GM12878 (cell line): Measurements from ENCODE around the gene LIPK. TPM values are rescaled to one million over a fixed set of nuclear protein-coding genes. Genes with fewer than 3 reads are reported as not detected.

Experiments
- ATAC-seq: fragments of 200-7000 bp; cut with Tn5 transposase; 3 replicates; pipeline ENCODE4 v1.9.1; 2020; ENCODE audit warnings: mild to moderate bottlenecking, moderate library complexity
- BruUV-seq: library from RNA; stranded (reverse); fragments of 400-500 nt; replicated peaks from 2 replicates; lab custom pipeline; 2021; lab: Mats Ljungman, UMichigan
- CTCF ChIA-PET: fragments of 300-600 bp; sonication (Branson Sonifier 250); formaldehyde crosslinking; extraction: SDS; loops from one replicate; lab custom pipeline; 2021; ENCODE audit warnings: inconsistent platforms; lab: Yijun Ruan, JAX
- POLR2A ChIA-PET: fragments of 350-600 bp; formaldehyde crosslinking; extraction: SDS; loops from one replicate; lab custom pipeline; 2021; ENCODE audit warnings: inconsistent platforms; lab: Charles Lee
- RAD21 ChIA-PET: fragments of 300-600 bp; sonication (Branson Sonifier 250); formaldehyde crosslinking; loops from one replicate; lab custom pipeline; 2023; ENCODE audit warnings: antibody characterized with exemption; ENCODE audit not compliant: unreplicated experiment; lab: Charles Lee
- SMC1A ChIA-PET: fragments of 300-600 bp; sonication (Branson Sonifier 250); formaldehyde crosslinking; loops from one replicate; lab custom pipeline; 2023; ENCODE audit not compliant: unreplicated experiment, uncharacterized antibody; lab: Charles Lee
- DNase-seq: peaks from one replicate; pipeline ENCODE4 v3.0.0-alpha.2; 2011; ENCODE audit warnings: low read depth, low spot score
- FAIRE-seq: peaks from 3 replicates; lab custom pipeline; 2011; peaks lifted over from hg19 to GRCh38; lab: Jason Lieb, UNC
- H2AFZ ChIP-seq: 2 replicates; pipeline ENCODE4 v1.6.0; 2011; ENCODE audit warnings: low read depth, low read length, control low read depth; ENCODE audit not compliant: control insufficient read depth
- H3K27ac ChIP-seq: 2 replicates; pipeline ENCODE4 v1.5.1; 2011; ENCODE audit warnings: control low read depth; ENCODE audit not compliant: control insufficient read depth, insufficient read depth
- H3K27me3 ChIP-seq, 2 experiments: replicated peaks in 1 of 2; 2 replicates each; pipeline versions ENCODE4 v1.6.0 to v1.6.1; 2011; ENCODE audit warnings: low read length in 1 of 2; ENCODE audit not compliant: control insufficient read depth in 2 of 2, insufficient read depth in 2 of 2
- H3K36me3 ChIP-seq, 2 experiments: 2 replicates each; pipeline ENCODE4 v1.5.1; 2011; ENCODE audit warnings: low read length in 1 of 2; ENCODE audit not compliant: control insufficient read depth in 2 of 2, insufficient read depth in 2 of 2
- H3K4me1 ChIP-seq: 2 replicates; pipeline ENCODE4 v1.6.1; 2011; ENCODE audit warnings: mild to moderate bottlenecking, low read length, moderate library complexity, mixed read lengths; ENCODE audit not compliant: control insufficient read depth, insufficient read depth
- H3K4me2 ChIP-seq: 2 replicates; pipeline ENCODE4 v1.6.0; 2011; ENCODE audit warnings: control low read depth; ENCODE audit not compliant: control insufficient read depth, insufficient read depth
- H3K4me3 ChIP-seq: fragments of 200-600 bp; sonication (generic); 2 replicates; pipeline ENCODE4 v1.5.1; 2016
- H3K79me2 ChIP-seq: 2 replicates; pipeline ENCODE4 v1.6.0; 2011; ENCODE audit warnings: low read length; ENCODE audit not compliant: control insufficient read depth, insufficient read depth
- H3K9ac ChIP-seq: 2 replicates; pipeline ENCODE4 v1.8.0; 2011; ENCODE audit warnings: low read length, control low read depth, mixed read lengths; ENCODE audit not compliant: control insufficient read depth, insufficient read depth
- H3K9me3 ChIP-seq: replicated peaks from 3 replicates; pipeline ENCODE4 v1.5.1; 2011; ENCODE audit warnings: mild to moderate bottlenecking, low read length; ENCODE audit not compliant: control insufficient read depth, insufficient read depth
- H4K20me1 ChIP-seq: 2 replicates; pipeline ENCODE4 v1.6.0; 2011; ENCODE audit not compliant: control insufficient read depth, insufficient read depth
- HDAC2 ChIP-seq: fragments of 200-600 bp; sonication (generic); IDR thresholded peaks from 2 replicates; pipeline ENCODE4 v1.6.1; 2017
- HDAC6 ChIP-seq: fragments of 200-600 bp; sonication (generic); IDR thresholded peaks from one replicate; pipeline ENCODE4 v1.8.0; 2017; ENCODE audit warnings: antibody characterized with exemption; ENCODE audit not compliant: unreplicated experiment
- IRF4 ChIP-seq: IDR thresholded peaks from 2 replicates; pipeline ENCODE4 v1.6.1; 2011; ENCODE audit warnings: low read depth, low read length
- NFIC ChIP-seq: IDR thresholded peaks from 2 replicates; pipeline ENCODE4 v1.6.1; 2012; ENCODE audit warnings: low read depth, mild to moderate bottlenecking, inconsistent platforms, low read length, moderate library complexity
- NKRF ChIP-seq: fragments of 450-650 bp; conservative IDR thresholded peaks from 2 replicates; pipeline ENCODE4 v1.6.1; 2017; ENCODE audit warnings: mild to moderate bottlenecking, moderate library complexity
- SREBF1 ChIP-seq: IDR thresholded peaks from 2 replicates; pipeline ENCODE4 v1.6.1; 2012; ENCODE audit warnings: mild to moderate bottlenecking, low read length
- STAT1 ChIP-seq: fragments of 450-650 bp; conservative IDR thresholded peaks from 2 replicates; pipeline ENCODE4 v1.6.1; 2014; ENCODE audit warnings: antibody characterized with exemption, mild to moderate bottlenecking
- TCF3 ChIP-seq: IDR thresholded peaks from 2 replicates; pipeline ENCODE4 v1.6.1; 2012; ENCODE audit warnings: low read depth, mild to moderate bottlenecking, low read length, borderline replicate concordance; ENCODE audit not compliant: insufficient read depth
- YBX1 ChIP-seq: fragments of 450-650 bp; IDR thresholded peaks from 2 replicates; pipeline ENCODE4 v1.6.1; 2016; ENCODE audit warnings: antibody characterized with exemption
- ZBTB33 ChIP-seq: fragments of 450-650 bp; IDR thresholded peaks from 2 replicates; pipeline ENCODE4 v1.6.1; 2017; ENCODE audit warnings: mild to moderate bottlenecking
- WGBS: methylation state at CpG from one replicate; pipeline ENCODE4 v1.1.6; 2016; ENCODE audit warnings: low lambda C conversion rate; ENCODE audit not compliant: insufficient replicate concordance, insufficient coverage; ENCODE audit errors: missing lambda C conversion rate; 5-methylcytosine and 5-hydroxymethylcytosine counted together
- in situ Hi-C: fragments of 300-500 bp; cut with MboI; formaldehyde crosslinking; loops from 9 replicates; pipeline ENCODE4 v1.14.3; 2018; ENCODE audit warnings: mixed read lengths
- intact Hi-C: fragments of 100-400 bp; cut with micrococcal nuclease; formaldehyde crosslinking; loops from one replicate; pipeline ENCODE4 v1.14.2; 2022; ENCODE audit not compliant: unreplicated experiment
- polyA plus RNA-seq, 11 experiments: library from polyadenylated mRNA; depleted of rRNA in 4 of 11; unstranded in 6 of 11; stranded (reverse) in 5 of 11; fragments of >200 nt; fragmentation: Nextera tagmentation in 4 of 11; fragmentation: Illumina TruSeq in 1 of 11; extraction: Ambion mirVana in 4 of 11; extraction: Trizol in 1 of 11; gene quantifications; 1 replicate in 1 of 11; 2 replicates in 10 of 11; pipeline versions ENCODE4 v1.2.1 to v1.2.3, GENCODE V29; 2011 to 2016; ENCODE audit warnings: inconsistent platforms in 2 of 11, missing spikeins in 2 of 11, low read depth in 1 of 11
- total RNA-seq, 4 experiments: library from RNA; depleted of rRNA in 3 of 4; stranded (reverse); fragments of >200 nt in 3 of 4; fragmentation: Illumina TruSeq in 1 of 4; extraction: Trizol in 1 of 4; gene quantifications; 2 replicates each; pipeline versions ENCODE4 v1.2.1 to v1.2.3, GENCODE V29; 2013 to 2021

The LIPK gene
- total and polyA plus RNA-seq, 10 of the 15 experiments (the other 5 are each of a cell fraction or from before 2014, with no cell fraction given): not detected

DNA sequence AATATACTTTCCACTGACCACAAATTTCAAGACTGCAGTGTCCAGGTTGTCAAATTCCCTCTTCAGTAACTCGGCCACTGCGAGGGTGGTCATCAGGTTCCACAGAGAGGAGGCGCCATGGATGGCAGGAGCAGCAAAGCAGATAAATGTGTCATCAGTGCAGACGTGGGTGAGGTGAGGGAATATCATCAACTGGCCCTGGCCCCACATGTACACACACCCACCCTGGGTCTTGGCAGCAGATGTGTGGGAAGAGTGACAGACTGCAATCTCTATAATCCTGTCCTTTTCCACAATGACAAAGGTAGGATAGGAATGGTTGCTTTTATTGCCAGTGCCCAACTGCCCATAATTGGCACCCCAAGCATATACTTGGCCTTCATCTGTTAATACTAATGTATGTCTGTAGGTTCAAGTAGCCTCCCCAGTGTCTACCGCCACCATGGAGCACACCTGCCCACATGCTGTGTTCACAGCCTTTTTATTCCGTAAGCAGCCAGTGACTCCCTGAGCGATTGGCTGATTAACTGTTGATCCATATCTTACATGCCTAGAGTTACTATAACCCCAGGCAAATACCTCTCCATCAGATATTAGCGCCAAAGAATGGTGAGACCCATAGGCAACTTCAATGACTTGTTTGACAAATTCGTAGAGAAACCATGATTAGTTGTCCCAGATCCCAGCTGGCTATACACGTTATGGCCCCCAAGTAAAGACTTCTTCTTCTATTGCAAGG is 80.2 kb downstream of the LIPK start (continued):
- no peak for TF ChIP-seq SREBF1
- TF ChIP-seq, all 136 proteins: peak for 0

DNA sequence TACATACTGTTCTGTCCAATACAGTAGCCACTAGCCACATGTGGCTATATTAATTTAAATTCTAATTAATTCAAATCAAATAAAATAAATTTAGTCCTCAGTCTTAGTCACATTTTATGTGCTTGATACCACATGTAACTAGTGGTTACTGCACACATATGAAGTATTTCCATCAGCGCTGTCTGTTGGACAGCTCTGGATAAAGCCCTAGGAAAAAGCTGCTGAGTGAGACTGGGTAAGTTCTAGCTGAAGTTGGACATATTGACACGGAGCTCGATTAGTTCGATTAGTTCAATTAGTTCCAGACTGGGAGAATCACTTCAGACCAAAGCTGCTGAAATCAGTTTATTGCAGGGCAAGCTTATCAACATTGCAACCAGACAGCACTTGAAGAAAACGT is 81.4 kb downstream of the LIPK start:
- Histone ChIP-seq H3K27ac (no peak overlapping the region), H3K79me2 (no peaks in the 10 kb centered on the region), H3K4me1 (peaks cover under 1% of the 10 kb centered on the region; the same call in 1 of the 2 replicates), H3K27me3 (no peaks in the 10 kb centered on the region), H3K36me3 (no peaks in the 10 kb centered on the region), H3K9me3 (no peaks in the 10 kb centered on the region; the same call in 2 of the 3 replicates), H3K4me2 (no peak overlapping the region), H3K4me3 (no peak overlapping the region), H3K9ac (no peak overlapping the region), H4K20me1 (no peaks in the 10 kb centered on the region), H2AFZ (no peak overlapping the region)
- RAD21 ChIA-PET: no interaction called here
- 48% methylated on average over 5 of the region's 5 CpGs for WGBS
- no peak for ATAC-seq
- no TSS peak for BruUV-seq
- TF ChIP-seq HDAC6: no peak
- TF ChIP-seq STAT1: no peak
- CTCF ChIA-PET: interaction anchor here (1.0 to 1.5 kb wide), 3 partner anchors 11 to 59 kb away, joined by 4 to 8 read pairs (median 5); no protein-coding TSS in a partner anchor
- POLR2A ChIA-PET: no interaction called here
- FAIRE-seq: no peak
- SMC1A ChIA-PET: no interaction called here
- intact Hi-C loops: no loop called here
- in situ Hi-C loops: no loop called here
- DNase-seq: no peak

GRCh38 chr10:88788924-88789323 is 82.9 kb downstream of the LIPK start:
- SMC1A ChIA-PET: interaction anchor here (0.9 to 1.0 kb wide), 2 partner anchors 11 to 30 kb away, joined by 3 to 4 read pairs; no protein-coding TSS in a partner anchor
- CTCF ChIA-PET: interaction anchor here (0.7 to 1.5 kb wide), 4 partner anchors 14 to 70 kb away, joined by 3 to 5 read pairs (median 3); no protein-coding TSS in a partner anchor
- FAIRE-seq (no peak), ATAC-seq (no peak), DNase-seq (no peak)
- no peaks in the 10 kb centered on the region for H3K79me2 ChIP-seq
- BruUV-seq: no TSS peak
- intact Hi-C loops: no loop called here
- no peaks in the 10 kb centered on the region for H3K27me3 ChIP-seq
- H3K4me1 ChIP-seq: peaks cover 7% of the 10 kb centered on the region; the same call in 1 of the 2 replicates
- no peak overlapping the region for H3K4me3 ChIP-seq
- H3K9ac ChIP-seq: no peak overlapping the region
- H3K36me3 ChIP-seq: no peaks in the 10 kb centered on the region
- POLR2A ChIA-PET: no interaction called here
- no peak overlapping the region for H3K27ac ChIP-seq
- no peaks in the 10 kb centered on the region for H4K20me1 ChIP-seq
- in situ Hi-C loops: no loop called here
- TF ChIP-seq HDAC2 (no peak), NKRF (no peak), IRF4 (no peak), NFIC (no peak), TCF3 (no peak), ZBTB33 (no peak), YBX1 (no peak)
- H3K4me2 ChIP-seq: no peak overlapping the region
- RAD21 ChIA-PET: interaction anchor here (1.0 kb wide), 1 partner anchor 61 kb away, joined by 3 read pairs; no protein-coding TSS in a partner anchor
- no peak overlapping the region for H2AFZ ChIP-seq
- H3K9me3 ChIP-seq: no peaks in the 10 kb centered on the region; the same call in 2 of the 3 replicates
